GM10266 (cell line): ENCODE results near the gene CCDC57.

Source experiments
- DNase-seq: peaks from one replicate; pipeline ENCODE4 v3.0.0; 2012; ENCODE audit errors: extremely low spot score
- TF ChIP-seq, protein P1 (sequence below): IDR thresholded peaks from 2 replicates; pipeline ENCODE4 v1.5.1; 2012; ENCODE audit warnings: mild to moderate bottlenecking, low read depth; ENCODE audit not compliant: control insufficient read depth, insufficient read depth; ENCODE audit errors: missing control alignments

The CCDC57 gene

GRCh38 chr17:82172486-82173160 lies 40.0 kb downstream of the CCDC57 start:
- TF ChIP-seq, protein P1, sequence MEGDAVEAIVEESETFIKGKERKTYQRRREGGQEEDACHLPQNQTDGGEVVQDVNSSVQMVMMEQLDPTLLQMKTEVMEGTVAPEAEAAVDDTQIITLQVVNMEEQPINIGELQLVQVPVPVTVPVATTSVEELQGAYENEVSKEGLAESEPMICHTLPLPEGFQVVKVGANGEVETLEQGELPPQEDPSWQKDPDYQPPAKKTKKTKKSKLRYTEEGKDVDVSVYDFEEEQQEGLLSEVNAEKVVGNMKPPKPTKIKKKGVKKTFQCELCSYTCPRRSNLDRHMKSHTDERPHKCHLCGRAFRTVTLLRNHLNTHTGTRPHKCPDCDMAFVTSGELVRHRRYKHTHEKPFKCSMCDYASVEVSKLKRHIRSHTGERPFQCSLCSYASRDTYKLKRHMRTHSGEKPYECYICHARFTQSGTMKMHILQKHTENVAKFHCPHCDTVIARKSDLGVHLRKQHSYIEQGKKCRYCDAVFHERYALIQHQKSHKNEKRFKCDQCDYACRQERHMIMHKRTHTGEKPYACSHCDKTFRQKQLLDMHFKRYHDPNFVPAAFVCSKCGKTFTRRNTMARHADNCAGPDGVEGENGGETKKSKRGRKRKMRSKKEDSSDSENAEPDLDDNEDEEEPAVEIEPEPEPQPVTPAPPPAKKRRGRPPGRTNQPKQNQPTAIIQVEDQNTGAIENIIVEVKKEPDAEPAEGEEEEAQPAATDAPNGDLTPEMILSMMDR, result no peak
- DNase-seq, result no peak

GRCh38 chr17:82171750-82172375 lies 40.8 kb downstream of the CCDC57 start:
- TF ChIP-seq, protein P1, result no peak
- DNase-seq, result no peak

DNA sequence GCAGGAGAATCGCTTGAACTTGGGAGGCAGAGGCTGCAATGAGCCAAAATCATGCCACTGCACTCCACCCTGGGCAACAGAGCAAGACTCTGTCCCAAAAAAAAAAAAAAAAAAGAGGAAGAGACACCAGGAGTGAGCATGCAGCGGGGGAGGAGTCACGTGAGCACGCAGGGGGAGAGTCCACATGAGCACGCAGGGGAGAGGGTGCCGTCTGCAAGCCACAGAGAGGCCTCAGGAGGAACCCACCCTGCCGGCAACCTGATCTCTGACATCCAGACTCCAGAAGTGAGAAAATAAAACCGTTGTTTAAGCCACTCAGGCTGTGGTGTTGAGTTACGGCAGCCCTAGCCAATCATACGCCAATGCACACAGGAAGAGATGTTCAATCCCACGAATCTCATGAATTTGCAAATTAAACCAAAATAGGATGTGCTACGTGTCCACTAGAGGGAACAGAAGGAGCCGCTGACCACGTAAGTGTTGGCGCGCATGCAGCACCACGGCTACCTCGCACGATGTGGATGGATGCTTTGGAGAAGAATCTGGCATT lies 42.2 kb downstream of the CCDC57 start:
- TF ChIP-seq, protein P1, result no peak
- no peak for DNase-seq

- TF ChIP-seq, protein P1, result no peak
- DNase-seq, result no peak
These were observed 44.1 kb downstream of the CCDC57 start for GRCh38 chr17:82168568-82168967.

DNA sequence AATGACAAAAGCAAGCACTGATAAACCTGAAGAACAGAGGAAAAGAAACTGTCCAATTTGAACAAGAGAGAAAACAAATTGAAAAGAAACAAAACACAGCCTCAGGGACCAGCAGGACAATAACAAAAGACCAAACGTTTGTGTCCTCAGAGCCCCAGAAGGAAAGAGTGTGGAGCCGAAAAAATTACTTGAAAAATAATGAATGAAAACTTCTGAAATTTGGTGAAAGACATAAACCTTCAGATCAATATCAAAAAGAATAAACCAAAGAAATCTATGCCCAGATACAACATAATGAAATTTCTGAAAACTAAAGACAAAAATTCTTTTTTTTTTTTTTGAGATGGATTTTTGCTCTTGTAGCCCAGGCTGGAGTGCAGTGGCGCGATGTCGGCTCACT lies 45.6 kb downstream of the CCDC57 start:
- TF ChIP-seq, protein P1, result no peak
- no peak for DNase-seq

GRCh38 chr17:82164853-82165252 lies 47.8 kb downstream of the CCDC57 start:
- no peak for DNase-seq
- TF ChIP-seq, protein P1, result no peak

- no peak for DNase-seq
These were observed 51.4 kb downstream of the CCDC57 start for GRCh38 chr17:82161216-82161615.

More at GRCh38 chr17:82161216-82161615, 51.4 kb downstream of the CCDC57 start:
- TF ChIP-seq, protein P1, result no peak
